ENCODE results near the gene GLYATL1.

GLYATL1 gene

GRCh38 chr11:58926695-58927094 lies 12.6 kb upstream of the GLYATL1 start:
- DNase-seq (ENCODE audit: low spot score): no peak

GRCh38 chr11:58927393-58928106 lies 11.7 kb upstream of the GLYATL1 start:
- no peak for DNase-seq (ENCODE audit: low spot score)

- no peak for DNase-seq (ENCODE audit: low spot score)
These were observed 11.2 kb upstream of the GLYATL1 start for GRCh38 chr11:58928107-58928499.

GRCh38 chr11:58928691-58929090 lies 10.6 kb upstream of the GLYATL1 start:
- DNase-seq (ENCODE audit: low spot score): no peak

- DNase-seq (ENCODE audit: low spot score): no peak
These were observed 8.4 kb upstream of the GLYATL1 start for GRCh38 chr11:58930926-58931325.

GRCh38 chr11:58933661-58934060 lies 5.6 kb upstream of the GLYATL1 start:
- DNase-seq (ENCODE audit: low spot score): no peak

GRCh38 chr11:58934945-58935513 lies 4.3 kb upstream of the GLYATL1 start:
- DNase-seq (ENCODE audit: low spot score): no peak

GRCh38 chr11:58938398-58938797 lies 890 bp upstream of the GLYATL1 start:
- no peak for DNase-seq (ENCODE audit: low spot score)

GRCh38 chr11:58940028-58940427 lies 740 bp downstream of the GLYATL1 start:
- DNase-seq (ENCODE audit: low spot score): no peak

- no peak for DNase-seq (ENCODE audit: low spot score)
These were observed 2.5 kb downstream of the GLYATL1 start for GRCh38 chr11:58941838-58942237.

- DNase-seq (ENCODE audit: low spot score): no peak
These were observed 6.4 kb downstream of the GLYATL1 start for GRCh38 chr11:58945663-58946062.

- no peak for DNase-seq (ENCODE audit: low spot score)
These were observed 9.9 kb downstream of the GLYATL1 start for GRCh38 chr11:58949184-58949583.

GRCh38 chr11:58957922-58958321 lies 18.6 kb downstream of the GLYATL1 start:
- DNase-seq (ENCODE audit: low spot score): no peak

GRCh38 chr11:58958500-58958899 lies 19.2 kb downstream of the GLYATL1 start:
- DNase-seq (ENCODE audit: low spot score): no peak

- no peak for DNase-seq (ENCODE audit: low spot score)
These were observed 24.3 kb downstream of the GLYATL1 start for GRCh38 chr11:58963551-58964104.

GRCh38 chr11:58965246-58965985 lies 26.1 kb downstream of the GLYATL1 start:
- no peak for DNase-seq (ENCODE audit: low spot score)

GRCh38 chr11:58968251-58968711 lies 29.0 kb downstream of the GLYATL1 start:
- DNase-seq (ENCODE audit: low spot score): no peak

- DNase-seq (ENCODE audit: low spot score): no peak
These were observed 38.2 kb downstream of the GLYATL1 start for GRCh38 chr11:58977470-58977869.

- no peak for DNase-seq (ENCODE audit: low spot score)
These were observed 39.9 kb downstream of the GLYATL1 start for GRCh38 chr11:58979222-58979621.

- no peak for DNase-seq (ENCODE audit: low spot score)
These were observed 41.0 kb downstream of the GLYATL1 start for GRCh38 chr11:58980159-58980843.

- no peak for DNase-seq (ENCODE audit: low spot score)
These were observed 53.2 kb downstream of the GLYATL1 start for GRCh38 chr11:58992489-58992888.

GRCh38 chr11:58994171-58994570 lies 54.9 kb downstream of the GLYATL1 start:
- no peak for DNase-seq (ENCODE audit: low spot score)
